ENCODE measurements around the gene MACROD2. TPM values are rescaled to one million over a fixed set of nuclear protein-coding genes. Genes with fewer than 3 reads are reported as not detected.

MACROD2 gene
- total and polyA plus RNA-seq, 2 of the 4 experiments (the other 2 are of a cell fraction), result not detected

- H3K27ac ChIP-seq (ENCODE audit: insufficient read depth, low read length), result no peak overlapping the region
- H3K4ac ChIP-seq (ENCODE audit: low read depth, low read length), result no peak overlapping the region
- no peaks in the 10 kb centered on the region for H4K20me1 ChIP-seq (ENCODE audit: insufficient read depth, low read length)
- no peaks in the 10 kb centered on the region for H3K79me1 ChIP-seq (ENCODE audit: low read depth in 1 of 2, low read length in 2 of 2)
- in situ Hi-C loops (cut with MboI; ENCODE audit: low sequenced_read_pairs), result no loop called here
- no peak overlapping the region for H2BK15ac ChIP-seq (ENCODE audit: low read depth, low read length)
- no peaks in the 10 kb centered on the region for H3K36me3 ChIP-seq (ENCODE audit: control insufficient read depth, insufficient read depth, low read length)
- H3K23ac ChIP-seq (ENCODE audit: low read depth, low read length), result no peak overlapping the region
- intact Hi-C loops (cut with micrococcal nuclease), result no loop called here
- ATAC-seq (ENCODE audit: low read depth), result no peak
- H3K4me1 ChIP-seq (ENCODE audit: control insufficient read depth, insufficient read depth, low read length), result no peaks in the 10 kb centered on the region
- no peak for DNase-seq
- no TSS peak for BruUV-seq (replicated peaks)
- no peak overlapping the region for H4K8ac ChIP-seq (ENCODE audit: low read depth in 2 of 2, low read length in 2 of 2)
- H4K91ac ChIP-seq (ENCODE audit: insufficient read depth, low read depth, low read length), result no peak overlapping the region
- dilution Hi-C loops (cut with HindIII; ENCODE audit: low sequenced_read_pairs, unreplicated experiment), result no loop called here
- no peak overlapping the region for H2BK20ac ChIP-seq (ENCODE audit: low read depth, low read length)
- H2AK5ac ChIP-seq (ENCODE audit: low read depth, low read length), result no peak overlapping the region
- no peaks in the 10 kb centered on the region for H3K27me3 ChIP-seq (ENCODE audit: control insufficient read depth, insufficient read depth, low read length)
- no CpG with 5 or more reads among the region's 5 CpGs for WGBS, 2 experiments (ENCODE audit: extremely low coverage in 2 of 2, insufficient read length in 1 of 2)
- H3K9me1 ChIP-seq (ENCODE audit: insufficient read depth, low read length), result no peaks in the 10 kb centered on the region
- no peak overlapping the region for H3K14ac ChIP-seq (replicated peaks; ENCODE audit: low read depth, low read length)
- no peak overlapping the region for H3K4me3 ChIP-seq (ENCODE audit: insufficient read depth, low read depth, low read length)
- peaks cover 6% of the 10 kb centered on the region; the same call in 1 of the 2 replicates for H3K9me3 ChIP-seq (ENCODE audit: control insufficient read depth, insufficient read depth, low read length)
- no peak overlapping the region for H2BK5ac ChIP-seq (ENCODE audit: low read depth, low read length, poor library complexity, severe bottlenecking)
- H2AFZ ChIP-seq (replicated peaks; ENCODE audit: low read length, poor library complexity), result no peak overlapping the region
- H3K56ac ChIP-seq (ENCODE audit: extremely low read depth, insufficient read depth, low read length), result no peak overlapping the region
- H3K9ac ChIP-seq (ENCODE audit: low read depth, low read length), result no peak overlapping the region
- no peak overlapping the region for H3K4me2 ChIP-seq (ENCODE audit: low read depth, low read length)
- no peak overlapping the region for H4K5ac ChIP-seq (ENCODE audit: low read depth, low read length)
- H2BK120ac ChIP-seq (ENCODE audit: low read depth, low read length), result no peak overlapping the region
- ChIA-PET POLR2A (ENCODE audit: unreplicated experiment) (no interaction called here), CTCF (no interaction called here)
- H3K18ac ChIP-seq (ENCODE audit: low read depth, low read length), result no peak overlapping the region
- no peak overlapping the region for H2AK9ac ChIP-seq (replicated peaks; ENCODE audit: low read depth, low read length, poor library complexity)
- TF ChIP-seq RAD21 (IDR thresholded peaks at IDR 0.05; ENCODE audit: low read length) (no peak), NFE2L2 (IDR thresholded peaks at IDR 0.05; ENCODE audit: low read depth, low read length) (no peak), FOS (IDR thresholded peaks at IDR 0.05; ENCODE audit: low read depth, low read length) (no peak), CEBPB (IDR thresholded peaks at IDR 0.05; ENCODE audit: low read depth, low read length) (no peak), ELK1 (IDR thresholded peaks at IDR 0.05; ENCODE audit: borderline replicate concordance, low read depth, low read length) (no peak), POLR2A (IDR thresholded peaks at IDR 0.05; ENCODE audit: low read depth, low read length) (no peak), CTCF (conservative IDR thresholded peaks at IDR 0.05; ENCODE audit: low read depth, low read length) (no peak), CHD1 (IDR thresholded peaks at IDR 0.05; ENCODE audit: low read depth, low read length) (no peak), RFX5 (IDR thresholded peaks at IDR 0.05; ENCODE audit: low read depth, low read length) (no peak), RCOR1 (IDR thresholded peaks at IDR 0.05; ENCODE audit: insufficient replicate concordance, low read length) (no peak), MAFK (IDR thresholded peaks at IDR 0.05; ENCODE audit: low read depth, low read length) (no peak), USF2 (IDR thresholded peaks at IDR 0.05; ENCODE audit: low read depth, low read length) (no peak), MAZ (IDR thresholded peaks at IDR 0.05; ENCODE audit: borderline replicate concordance, low read depth, low read length) (no peak)
Measured at GRCh38 chr20:15977026-15977425, 1981.7 kb downstream of the MACROD2 start.

Measured in IMR-90 (cell line).